Measurements from ENCODE around the gene AFF2. TPM values are rescaled to one million over a fixed set of nuclear protein-coding genes. Genes with fewer than 3 reads are reported as not detected.

AFF2 gene
- polyA plus RNA-seq, 1 experiment, result not detected

GRCh38 chrX:148815218-148815961 lies 315.0 kb downstream of the AFF2 start:
- no peak overlapping the region for H3K4me3 ChIP-seq (ENCODE audit: low read depth, low read length)
- no peaks in the 10 kb centered on the region for H3K27me3 ChIP-seq (ENCODE audit: control insufficient read depth, insufficient read depth, low read length)
- ChIA-PET POLR2A (no interaction called here), CTCF (no interaction called here)
- H3K36me3 ChIP-seq (ENCODE audit: control insufficient read depth, insufficient read depth, low read length), result no peaks in the 10 kb centered on the region
- TF ChIP-seq CTCF (IDR thresholded peaks at IDR 0.05; ENCODE audit: insufficient read depth, low read depth, low read length), result no peak
- no peak for DNase-seq (ENCODE audit: low read depth)

GRCh38 chrX:148823986-148824385 lies 323.6 kb downstream of the AFF2 start:
- ChIA-PET POLR2A (no interaction called here), CTCF (no interaction called here)
- Histone ChIP-seq H3K27me3 (ENCODE audit: control insufficient read depth, insufficient read depth, low read length) (no peaks in the 10 kb centered on the region), H3K4me3 (ENCODE audit: low read depth, low read length) (no peak overlapping the region), H3K36me3 (ENCODE audit: control insufficient read depth, insufficient read depth, low read length) (no peaks in the 10 kb centered on the region)
- no peak for DNase-seq (ENCODE audit: low read depth)
- TF ChIP-seq CTCF (IDR thresholded peaks at IDR 0.05; ENCODE audit: insufficient read depth, low read depth, low read length), result no peak

GRCh38 chrX:148825696-148826095 lies 325.3 kb downstream of the AFF2 start:
- Histone ChIP-seq H3K36me3 (ENCODE audit: control insufficient read depth, insufficient read depth, low read length) (no peaks in the 10 kb centered on the region), H3K4me3 (ENCODE audit: low read depth, low read length) (no peak overlapping the region), H3K27me3 (ENCODE audit: control insufficient read depth, insufficient read depth, low read length) (no peaks in the 10 kb centered on the region)
- POLR2A ChIA-PET, result no interaction called here
- TF ChIP-seq CTCF (IDR thresholded peaks at IDR 0.05; ENCODE audit: insufficient read depth, low read depth, low read length), result no peak
- CTCF ChIA-PET, result no interaction called here
- DNase-seq (ENCODE audit: low read depth), result no peak

GRCh38 chrX:148836741-148837140 lies 336.3 kb downstream of the AFF2 start:
- ChIA-PET POLR2A (no interaction called here), CTCF (no interaction called here)
- no peak overlapping the region for H3K4me3 ChIP-seq (ENCODE audit: low read depth, low read length)
- TF ChIP-seq CTCF (IDR thresholded peaks at IDR 0.05; ENCODE audit: insufficient read depth, low read depth, low read length), result no peak
- H3K36me3 ChIP-seq (ENCODE audit: control insufficient read depth, insufficient read depth, low read length), result no peaks in the 10 kb centered on the region
- no peaks in the 10 kb centered on the region for H3K27me3 ChIP-seq (ENCODE audit: control insufficient read depth, insufficient read depth, low read length)
- no peak for DNase-seq (ENCODE audit: low read depth)

GRCh38 chrX:148850631-148851030 lies 350.2 kb downstream of the AFF2 start:
- no peak for DNase-seq (ENCODE audit: low read depth)
- POLR2A ChIA-PET, result no interaction called here
- no peak for TF ChIP-seq CTCF (IDR thresholded peaks at IDR 0.05; ENCODE audit: insufficient read depth, low read depth, low read length)
- H3K4me3 ChIP-seq (ENCODE audit: low read depth, low read length), result no peak overlapping the region
- H3K36me3 ChIP-seq (ENCODE audit: control insufficient read depth, insufficient read depth, low read length), result no peaks in the 10 kb centered on the region
- no peaks in the 10 kb centered on the region for H3K27me3 ChIP-seq (ENCODE audit: control insufficient read depth, insufficient read depth, low read length)
- CTCF ChIA-PET, result no interaction called here
